Endothelial cell of umbilical vein (primary cell): ENCODE data around the gene SNAP25. TPM values are rescaled to one million over a fixed set of nuclear protein-coding genes. Genes with fewer than 3 reads are reported as not detected.

Experiments used
- BruUV-seq: library from RNA; stranded (reverse); fragments of 400-500 nt; replicated peaks from 2 replicates; lab custom pipeline; 2021; lab: Mats Ljungman, UMichigan
- CTCF ChIA-PET: fragments of 300-600, 350-600 bp; sonication (Branson Sonifier 250); formaldehyde crosslinking; loops from one replicate; lab custom pipeline; 2021; ENCODE audit warnings: antibody characterized with exemption, inconsistent platforms; lab: Charles Lee
- POLR2A ChIA-PET: fragments of 300-600, 350-600 bp; sonication (Branson Sonifier 250); formaldehyde crosslinking; loops from one replicate; lab custom pipeline; 2021; ENCODE audit warnings: antibody characterized with exemption, inconsistent platforms; lab: Charles Lee
- DNase-seq: peaks from one replicate; pipeline ENCODE4 v3.0.0-alpha.2; 2011; ENCODE audit warnings: low read depth, low spot score
- FAIRE-seq: peaks from 2 replicates; lab custom pipeline; 2011; peaks lifted over from hg19 to GRCh38; lab: Jason Lieb, UNC
- H2AFZ ChIP-seq: 2 replicates; pipeline ENCODE4 v1.6.0; 2012; ENCODE audit warnings: low read depth, low read length, control low read depth, inconsistent platforms
- H3K27ac ChIP-seq: 2 replicates; pipeline ENCODE4 v1.5.1; 2011; ENCODE audit warnings: low read depth, mild to moderate bottlenecking, control low read depth, low read length, moderate library complexity; ENCODE audit not compliant: insufficient read depth
- H3K27me3 ChIP-seq, 2 experiments: 2 replicates each; pipeline versions ENCODE4 v1.6.0 to v1.6.1; 2011; ENCODE audit warnings: low read length in 2 of 2, mixed read lengths in 1 of 2; ENCODE audit not compliant: control insufficient read depth in 2 of 2, insufficient read depth in 2 of 2
- H3K36me3 ChIP-seq, 2 experiments: 2 replicates in 1 of 2; 3 replicates in 1 of 2; pipeline ENCODE4 v1.5.1; 2011; ENCODE audit warnings: low read length in 2 of 2, mild to moderate bottlenecking in 1 of 2, moderate library complexity in 1 of 2; ENCODE audit not compliant: control insufficient read depth in 2 of 2, insufficient read depth in 2 of 2; ENCODE audit errors: extremely low read depth in 1 of 2
- H3K4me1 ChIP-seq: 3 replicates; pipeline ENCODE4 v1.5.1; 2011; ENCODE audit warnings: mild to moderate bottlenecking, low read length; ENCODE audit not compliant: control insufficient read depth, insufficient read depth; ENCODE audit errors: extremely low read depth
- H3K4me2 ChIP-seq: 2 replicates; pipeline ENCODE4 v1.6.1; 2011; ENCODE audit warnings: low read length, control low read depth, mixed read lengths; ENCODE audit not compliant: insufficient read depth
- H3K4me3 ChIP-seq, 3 experiments: fragments of 200-600 bp in 1 of 3; sonication (generic), shearing (Covaris generic) in 1 of 3; replicated peaks in 1 of 3; 2 replicates each; pipeline ENCODE4 v1.5.1; 2011 to 2016; ENCODE audit warnings: control low read depth in 3 of 3, low read length in 3 of 3, mild to moderate bottlenecking in 2 of 3, inconsistent platforms in 1 of 3, low read depth in 1 of 3, moderate library complexity in 1 of 3; ENCODE audit not compliant: insufficient read depth in 1 of 3
- H3K79me2 ChIP-seq: 2 replicates; pipeline ENCODE4 v1.6.0; 2012; ENCODE audit warnings: low read length, inconsistent platforms; ENCODE audit not compliant: control insufficient read depth, insufficient read depth
- H3K9ac ChIP-seq: replicated peaks from 2 replicates; pipeline ENCODE3; 2011; ENCODE audit warnings: low read length, control low read depth; ENCODE audit not compliant: insufficient read depth; ENCODE audit errors: extremely low read depth
- H3K9me1 ChIP-seq: replicated peaks from 3 replicates; pipeline ENCODE4 v1.6.0; 2011; ENCODE audit warnings: mild to moderate bottlenecking, low read length; ENCODE audit not compliant: control insufficient read depth, insufficient read depth; ENCODE audit errors: extremely low read depth
- H3K9me3 ChIP-seq: replicated peaks from 2 replicates; pipeline ENCODE4 v1.5.1; 2012; ENCODE audit warnings: low read length, inconsistent platforms; ENCODE audit not compliant: control insufficient read depth, insufficient read depth
- H4K20me1 ChIP-seq: replicated peaks from 2 replicates; pipeline ENCODE3; 2011; ENCODE audit warnings: mild to moderate bottlenecking, low read length; ENCODE audit not compliant: control insufficient read depth, insufficient read depth; ENCODE audit errors: extremely low read depth
- EZH2 ChIP-seq: IDR thresholded peaks from 2 replicates; pipeline ENCODE4 v1.6.1; 2012; ENCODE audit warnings: borderline replicate concordance, low read depth, mild to moderate bottlenecking, moderate library complexity, low read length, inconsistent platforms; ENCODE audit not compliant: severe bottlenecking
- FOS ChIP-seq: IDR thresholded peaks from 2 replicates; pipeline ENCODE4 v1.6.1; 2011; ENCODE audit warnings: mild to moderate bottlenecking, low read length, moderate library complexity, borderline replicate concordance; ENCODE audit not compliant: insufficient read depth
- GATA2 ChIP-seq: IDR thresholded peaks from 2 replicates; pipeline ENCODE4 v1.7.0; 2011; ENCODE audit warnings: low read depth, mild to moderate bottlenecking, moderate library complexity, mixed read lengths, low read length; ENCODE audit not compliant: insufficient read length, insufficient read depth
- JUN ChIP-seq: IDR thresholded peaks from 2 replicates; pipeline ENCODE4 v1.6.1; 2011; ENCODE audit warnings: borderline replicate concordance, low read depth; ENCODE audit not compliant: insufficient read length, insufficient read depth
- MYC ChIP-seq: IDR thresholded peaks from one replicate; pipeline ENCODE4 v1.6.1; 2011; ENCODE audit warnings: mild to moderate bottlenecking, low read depth, low read length
- POLR2A ChIP-seq: IDR thresholded peaks from 2 replicates; pipeline ENCODE4 v1.6.1; 2012; ENCODE audit warnings: low read depth, mild to moderate bottlenecking, control low read depth, low read length
- POLR2AphosphoS5 ChIP-seq: IDR thresholded peaks from 2 replicates; pipeline ENCODE4 v1.6.1; 2012; ENCODE audit warnings: low read depth, mild to moderate bottlenecking, control low read depth, low read length, moderate library complexity; ENCODE audit not compliant: insufficient read depth
- dilution Hi-C: fragments of 300-500 bp; cut with MboI; formaldehyde crosslinking; loops from one replicate; pipeline ENCODE4 v1.15.0; 2019; ENCODE audit warnings: low sequenced_read_pairs; ENCODE audit not compliant: extremely low pct_ligation_motif_present
- intact Hi-C: fragments of 100-400 bp; cut with micrococcal nuclease; formaldehyde crosslinking; loops from one replicate; pipeline ENCODE4 v1.10.0; 2022
- polyA plus RNA-seq, 4 experiments: library from polyadenylated mRNA; depleted of rRNA in 3 of 4; stranded (reverse) in 3 of 4; unstranded in 1 of 4; fragments of >200 nt; gene quantifications; 2 replicates each; pipeline versions ENCODE4 v1.2.1 to v1.2.3, GENCODE V29; 2011 to 2012; ENCODE audit warnings: missing spikeins in 1 of 4
- total RNA-seq: library from RNA; stranded (reverse); gene quantifications from 2 replicates; pipeline ENCODE4 v1.2.3, GENCODE V29; 2021
- TF ChIP-seq, protein P1 (sequence below): IDR thresholded peaks from 2 replicates; pipeline ENCODE4 v1.6.1; 2011; ENCODE audit not compliant: insufficient read depth, insufficient read length
- TF ChIP-seq, protein P2 (sequence below), 2 donors: IDR thresholded peaks; 1 replicate in 1 of 2; 2 replicates in 1 of 2; pipeline ENCODE4 v1.5.1; 2011; ENCODE audit warnings: low read length in 2 of 2, mild to moderate bottlenecking in 2 of 2, moderate library complexity in 2 of 2, control low read depth in 1 of 2, inconsistent platforms in 1 of 2, low read depth in 1 of 2; ENCODE audit not compliant: insufficient read depth in 1 of 2; ENCODE audit errors: extremely low read depth in 1 of 2

SNAP25 gene
- total and polyA plus RNA-seq, 2 donors (not counting 3 experiments of a cell fraction or from before 2014, with no cell fraction given): 3.9 to 4.4 TPM

DNA sequence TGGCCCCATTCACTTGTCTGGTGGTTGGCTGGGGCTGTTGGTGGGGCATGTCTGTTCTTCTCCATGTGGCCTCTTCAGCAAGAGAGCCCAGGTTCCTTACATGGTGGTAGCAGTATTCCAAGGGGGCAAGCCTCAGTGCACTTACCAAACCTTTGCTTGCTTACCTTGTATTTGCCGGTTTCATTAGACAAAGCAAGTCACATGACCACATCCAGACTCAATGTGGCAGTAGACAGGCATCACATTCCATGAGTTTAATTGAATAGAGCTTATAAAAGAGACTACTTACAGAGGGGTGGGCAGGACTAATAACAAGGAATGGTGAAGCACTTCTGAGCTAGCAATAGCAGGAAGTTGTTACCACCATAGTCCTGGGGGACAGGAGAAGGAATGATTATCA, 78.6 kb downstream of the SNAP25 start:
- POLR2A ChIA-PET: interaction anchor here (1.2 kb wide), 1 partner anchor 10 kb away, joined by 4 read pairs; no protein-coding TSS in a partner anchor
- no peaks in the 10 kb centered on the region for H3K27me3 ChIP-seq

More for the DNA sequence above, 78.6 kb downstream of the SNAP25 start:
- no TSS peak for BruUV-seq
- Histone ChIP-seq H3K27ac (no peak overlapping the region), H2AFZ (no peak overlapping the region), H3K4me3 (no peak overlapping the region), H3K9me1 (no peaks in the 10 kb centered on the region), H4K20me1 (no peaks in the 10 kb centered on the region), H3K4me1 (peaks cover 8% of the 10 kb centered on the region), H3K79me2 (no peaks in the 10 kb centered on the region), H3K36me3 (no peaks in the 10 kb centered on the region), H3K9me3 (no peaks in the 10 kb centered on the region), H3K4me2 (no peak overlapping the region), H3K9ac (no peak overlapping the region)
- dilution Hi-C loops: no loop called here
- intact Hi-C loops: no loop called here
- TF ChIP-seq GATA2 (no peak), EZH2 (no peak), MYC (no peak), POLR2A (no peak), JUN (no peak), POLR2AphosphoS5 (no peak), FOS (no peak)
- TF ChIP-seq, protein P1, sequence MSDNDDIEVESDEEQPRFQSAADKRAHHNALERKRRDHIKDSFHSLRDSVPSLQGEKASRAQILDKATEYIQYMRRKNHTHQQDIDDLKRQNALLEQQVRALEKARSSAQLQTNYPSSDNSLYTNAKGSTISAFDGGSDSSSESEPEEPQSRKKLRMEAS: no peak
- TF ChIP-seq, protein P2, sequence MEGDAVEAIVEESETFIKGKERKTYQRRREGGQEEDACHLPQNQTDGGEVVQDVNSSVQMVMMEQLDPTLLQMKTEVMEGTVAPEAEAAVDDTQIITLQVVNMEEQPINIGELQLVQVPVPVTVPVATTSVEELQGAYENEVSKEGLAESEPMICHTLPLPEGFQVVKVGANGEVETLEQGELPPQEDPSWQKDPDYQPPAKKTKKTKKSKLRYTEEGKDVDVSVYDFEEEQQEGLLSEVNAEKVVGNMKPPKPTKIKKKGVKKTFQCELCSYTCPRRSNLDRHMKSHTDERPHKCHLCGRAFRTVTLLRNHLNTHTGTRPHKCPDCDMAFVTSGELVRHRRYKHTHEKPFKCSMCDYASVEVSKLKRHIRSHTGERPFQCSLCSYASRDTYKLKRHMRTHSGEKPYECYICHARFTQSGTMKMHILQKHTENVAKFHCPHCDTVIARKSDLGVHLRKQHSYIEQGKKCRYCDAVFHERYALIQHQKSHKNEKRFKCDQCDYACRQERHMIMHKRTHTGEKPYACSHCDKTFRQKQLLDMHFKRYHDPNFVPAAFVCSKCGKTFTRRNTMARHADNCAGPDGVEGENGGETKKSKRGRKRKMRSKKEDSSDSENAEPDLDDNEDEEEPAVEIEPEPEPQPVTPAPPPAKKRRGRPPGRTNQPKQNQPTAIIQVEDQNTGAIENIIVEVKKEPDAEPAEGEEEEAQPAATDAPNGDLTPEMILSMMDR (IDR thresholded peaks at IDR 0.05; ENCODE audit: extremely low read depth in 1 of 2, insufficient read depth in 1 of 2, low read depth in 1 of 2, low read length in 2 of 2): no peak
- no peak for FAIRE-seq
- CTCF ChIA-PET: interaction anchor here (0.7 to 2.4 kb wide), 11 partner anchors 8 to 319 kb away, joined by 3 to 11 read pairs (median 6); partner anchors contain the start of gene SNAP25
- DNase-seq: no peak
